Measurements from ENCODE around the gene DSTYK. TPM values are rescaled to one million over a fixed set of nuclear protein-coding genes. Genes with fewer than 3 reads are reported as not detected.

The DSTYK gene, protein sequence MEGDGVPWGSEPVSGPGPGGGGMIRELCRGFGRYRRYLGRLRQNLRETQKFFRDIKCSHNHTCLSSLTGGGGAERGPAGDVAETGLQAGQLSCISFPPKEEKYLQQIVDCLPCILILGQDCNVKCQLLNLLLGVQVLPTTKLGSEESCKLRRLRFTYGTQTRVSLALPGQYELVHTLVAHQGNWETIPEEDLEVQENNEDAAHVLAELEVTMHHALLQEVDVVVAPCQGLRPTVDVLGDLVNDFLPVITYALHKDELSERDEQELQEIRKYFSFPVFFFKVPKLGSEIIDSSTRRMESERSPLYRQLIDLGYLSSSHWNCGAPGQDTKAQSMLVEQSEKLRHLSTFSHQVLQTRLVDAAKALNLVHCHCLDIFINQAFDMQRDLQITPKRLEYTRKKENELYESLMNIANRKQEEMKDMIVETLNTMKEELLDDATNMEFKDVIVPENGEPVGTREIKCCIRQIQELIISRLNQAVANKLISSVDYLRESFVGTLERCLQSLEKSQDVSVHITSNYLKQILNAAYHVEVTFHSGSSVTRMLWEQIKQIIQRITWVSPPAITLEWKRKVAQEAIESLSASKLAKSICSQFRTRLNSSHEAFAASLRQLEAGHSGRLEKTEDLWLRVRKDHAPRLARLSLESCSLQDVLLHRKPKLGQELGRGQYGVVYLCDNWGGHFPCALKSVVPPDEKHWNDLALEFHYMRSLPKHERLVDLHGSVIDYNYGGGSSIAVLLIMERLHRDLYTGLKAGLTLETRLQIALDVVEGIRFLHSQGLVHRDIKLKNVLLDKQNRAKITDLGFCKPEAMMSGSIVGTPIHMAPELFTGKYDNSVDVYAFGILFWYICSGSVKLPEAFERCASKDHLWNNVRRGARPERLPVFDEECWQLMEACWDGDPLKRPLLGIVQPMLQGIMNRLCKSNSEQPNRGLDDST
- 19.0 and 21.9 TPM in 2 replicates for total RNA-seq

DNA sequence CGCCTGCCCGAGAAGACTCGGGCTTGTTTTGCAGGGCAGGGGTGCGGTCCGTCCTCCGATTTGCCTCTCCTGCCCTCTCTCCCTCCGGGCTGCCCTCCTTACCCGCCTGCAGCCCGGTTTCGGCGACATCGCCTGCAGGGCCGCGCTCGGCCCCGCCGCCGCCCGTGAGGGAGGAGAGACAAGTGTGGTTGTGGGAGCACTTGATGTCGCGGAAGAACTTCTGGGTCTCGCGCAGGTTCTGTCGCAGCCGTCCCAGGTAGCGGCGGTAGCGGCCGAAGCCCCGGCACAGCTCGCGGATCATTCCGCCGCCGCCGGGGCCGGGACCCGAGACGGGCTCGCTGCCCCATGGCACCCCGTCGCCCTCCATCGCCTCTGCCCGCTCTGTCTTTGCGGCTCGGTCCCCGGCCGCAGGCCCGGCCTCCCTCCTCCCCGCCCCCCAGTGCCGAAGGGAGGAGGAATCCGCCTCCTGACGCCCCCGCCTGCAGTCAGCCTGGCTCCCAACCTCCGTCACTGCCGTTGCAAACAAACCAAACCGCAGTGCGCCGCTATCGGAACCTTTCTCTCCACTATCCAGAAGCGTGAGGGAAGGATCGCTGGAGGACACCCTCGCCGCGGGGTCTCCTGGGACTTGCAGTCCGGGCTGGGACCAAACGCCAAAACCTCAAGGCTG is at the start of gene DSTYK:
Gene DSTYK, minus strand, starts transcription at position 534 of the 670 bp plus-strand sequence. Its CDS starts 167 bp downstream, at position 367.

DNA sequence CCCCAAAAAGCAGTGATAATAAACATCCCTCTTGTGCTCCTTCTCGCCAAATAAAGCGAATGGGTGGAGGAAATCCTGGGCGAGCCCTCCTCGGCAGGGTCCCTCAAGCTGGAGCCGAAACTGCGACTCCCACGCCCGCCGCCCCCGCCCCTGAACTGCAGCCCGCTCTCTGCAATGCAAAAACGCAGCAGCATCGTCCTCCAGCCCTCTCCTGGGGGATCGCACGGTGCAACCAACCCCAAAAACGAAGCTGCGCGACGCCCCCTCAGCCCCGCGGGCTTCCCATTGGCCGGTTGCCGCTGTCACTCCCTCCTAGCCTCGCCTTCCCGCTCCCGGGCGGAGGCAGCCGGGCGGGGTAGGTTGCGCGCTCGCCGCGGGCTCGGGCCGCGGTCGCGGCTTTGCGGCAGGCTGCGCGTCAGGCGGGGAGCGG is 16.1 kb upstream of the DSTYK start, which contains the start of gene TMCC2:
Gene TMCC2, plus strand, starts transcription at position 363 of the 430 bp plus-strand sequence. CDS start 619 bp downstream, outside the sequence.

DNA sequence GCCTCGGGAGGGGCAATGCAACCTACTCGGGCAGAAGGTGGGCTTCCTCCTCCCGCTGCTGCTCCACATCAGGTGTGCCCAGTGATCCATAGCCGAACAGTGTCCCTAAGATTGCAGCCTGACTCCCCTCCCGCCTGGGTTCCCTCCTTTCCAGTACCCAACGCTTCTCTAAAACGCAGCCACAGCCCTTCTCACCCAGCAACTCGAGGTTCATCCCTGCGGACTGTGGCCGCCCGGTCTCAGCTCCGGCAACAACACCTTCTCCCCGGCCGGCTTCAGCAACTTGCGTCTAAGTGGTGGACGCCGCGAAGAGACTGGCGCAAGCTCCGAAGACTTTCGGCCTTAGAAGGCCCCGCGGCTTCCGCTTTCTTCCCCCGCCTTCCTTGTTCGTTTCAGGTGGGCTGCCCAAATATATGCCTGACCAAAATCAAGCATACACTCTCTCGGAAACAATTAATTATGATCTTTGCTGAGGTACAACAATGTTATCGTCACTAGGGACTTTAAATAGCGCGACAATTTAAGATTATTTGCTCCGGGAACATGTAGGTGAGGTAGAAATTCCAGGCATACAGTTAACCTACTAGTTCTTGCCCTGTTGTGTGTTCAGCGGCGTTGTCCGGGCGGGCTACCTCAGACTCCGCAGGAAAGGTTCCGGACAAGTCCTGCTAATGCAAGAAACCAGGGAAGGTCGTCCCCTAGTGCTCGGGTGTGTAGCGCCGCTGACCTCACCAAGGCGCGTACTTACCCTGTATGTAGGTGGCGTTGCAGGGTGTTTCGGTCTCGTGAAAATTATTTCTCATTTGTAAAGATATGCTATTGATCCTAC is 89.6 kb downstream of the DSTYK start, which contains the start of gene RBBP5:
Gene RBBP5, minus strand, starts transcription at position 319 of the 829 bp plus-strand sequence. Its CDS starts 105 bp downstream, at position 214.

Other genes starting within 250 kb of the DSTYK start
- not detected in 2 replicates for gene CNTN2, start 168.5 kb downstream of the DSTYK start, total RNA-seq
- gene TMEM81, start 127.2 kb downstream of the DSTYK start, total RNA-seq = 1.7 and 1.9 TPM in 2 replicates
- gene RBBP5, start 89.7 kb downstream of the DSTYK start, total RNA-seq = 15.7 and 19.1 TPM in 2 replicates
- 2.7 and 3.3 TPM in 2 replicates for gene TMCC2, start 16.2 kb upstream of the DSTYK start, total RNA-seq
- gene NUAK2, start 110.0 kb upstream of the DSTYK start, total RNA-seq = 4.4 and 7.9 TPM in 2 replicates
- gene KLHDC8A, start 145.2 kb upstream of the DSTYK start, total RNA-seq = not detected in 2 replicates
- not detected in 2 replicates for gene LEMD1, start 210.4 kb upstream of the DSTYK start, total RNA-seq
- under 0.01 and 0.07 TPM in 2 replicates for gene BLACAT1, start 244.3 kb upstream of the DSTYK start, total RNA-seq

Data from smooth muscle cell of the pulmonary artery (primary cell).